Measurements from ENCODE around the gene CCM2.

The CCM2 gene

DNA sequence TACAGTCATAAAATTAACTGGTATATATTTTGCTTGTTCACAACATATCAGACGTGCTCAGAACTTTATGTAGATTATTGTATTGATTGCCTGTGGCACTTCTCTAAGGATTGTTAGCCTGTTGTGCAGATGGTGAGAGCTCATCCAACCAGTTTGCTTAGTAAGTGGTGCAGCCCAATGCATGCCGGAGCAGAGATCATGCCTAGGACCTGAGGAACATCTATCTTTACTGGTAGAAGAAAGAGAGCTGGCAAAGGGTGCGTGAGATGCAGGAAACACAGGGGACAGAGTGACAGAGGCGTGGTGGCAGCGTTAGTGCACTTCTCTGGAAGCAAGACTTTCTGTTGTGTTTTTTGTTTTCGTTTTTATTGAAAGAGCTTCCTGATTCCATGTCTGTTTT lies 35.9 kb downstream of the CCM2 start:
- peak in 1 of 5 donors; percentile 34 for DNase-seq

DNA sequence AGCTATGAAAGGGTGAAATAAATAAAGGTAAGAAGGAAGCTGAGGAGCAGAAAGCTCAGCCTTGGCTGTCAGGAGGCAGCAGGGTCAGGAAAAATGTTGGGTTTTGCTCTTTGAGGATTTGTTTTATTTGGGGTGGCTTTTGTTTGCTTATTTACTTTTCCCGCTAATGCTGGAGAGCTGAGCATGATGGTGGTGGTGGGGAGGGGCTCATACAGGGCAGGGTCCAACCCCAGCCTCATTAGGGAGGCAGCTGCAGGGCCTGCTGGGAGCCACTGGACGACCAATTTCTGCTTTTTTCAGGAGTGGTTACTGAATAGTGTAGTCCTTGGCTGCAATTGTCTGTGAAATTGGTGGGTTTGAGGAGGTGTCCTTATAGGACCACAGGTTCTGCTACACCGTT lies 36.3 kb downstream of the CCM2 start:
- DNase-seq = no peak

DNA sequence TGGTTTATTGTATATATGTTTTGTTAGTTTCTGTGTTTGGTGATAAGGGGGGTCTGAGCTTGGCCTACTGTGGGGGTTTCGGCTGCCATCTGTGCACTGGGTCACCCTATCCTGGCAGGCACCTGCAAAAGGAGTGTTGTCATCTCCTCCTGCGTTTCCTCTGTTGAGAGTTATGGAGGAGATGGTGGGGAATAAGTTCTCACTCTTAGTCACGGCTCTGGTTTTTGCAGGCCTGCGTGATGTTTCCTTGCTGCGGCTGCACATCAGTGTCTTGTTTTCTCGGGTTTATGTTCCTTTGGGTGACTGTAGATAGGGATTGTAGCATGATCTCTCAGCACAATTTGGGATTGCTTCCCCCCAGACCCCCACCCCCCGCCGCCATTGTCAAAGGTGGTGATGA lies 36.8 kb downstream of the CCM2 start:
- DNase-seq = peak in 1 of 5 donors; percentile 39

DNA sequence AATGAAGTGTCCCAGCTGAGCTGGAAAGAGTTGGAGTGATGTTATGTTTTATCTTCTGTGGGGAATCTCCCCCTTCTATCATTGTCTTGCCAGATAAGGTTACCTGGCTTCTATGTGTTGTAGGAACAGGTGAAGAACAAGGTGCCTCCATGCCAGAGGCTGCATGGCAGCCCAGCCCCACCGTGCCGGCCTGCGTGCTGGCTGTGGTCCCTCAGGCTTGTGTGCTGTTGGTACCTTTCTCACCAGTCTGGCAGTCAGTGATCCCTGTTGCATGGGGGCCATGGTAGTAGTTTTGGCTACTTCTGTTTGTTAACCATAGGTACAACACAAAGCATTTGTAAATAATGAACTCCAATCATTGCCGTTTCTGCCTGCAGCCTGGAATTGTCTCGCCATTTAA lies 37.9 kb downstream of the CCM2 start:
- no peak for DNase-seq

DNA sequence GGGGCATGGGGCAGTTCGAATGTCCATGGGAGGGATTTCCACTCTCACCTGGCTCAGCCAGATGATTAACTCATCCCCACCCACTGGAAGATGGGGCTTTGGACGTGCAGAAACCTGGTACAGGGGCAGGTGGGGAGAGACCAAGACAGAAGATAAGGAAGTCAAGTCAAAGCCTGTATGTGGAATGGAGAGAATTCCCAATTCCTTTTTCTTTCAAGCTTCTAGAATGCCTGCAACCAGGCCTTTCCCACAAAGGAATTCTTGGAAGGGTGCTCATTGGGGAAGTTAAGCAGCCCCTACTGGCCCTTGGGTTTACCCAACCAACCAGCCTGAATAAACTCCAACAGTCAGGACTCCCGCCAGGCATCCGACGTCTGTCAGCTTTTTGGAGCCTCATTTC lies 39.1 kb downstream of the CCM2 start:
- no peak for DNase-seq

DNA sequence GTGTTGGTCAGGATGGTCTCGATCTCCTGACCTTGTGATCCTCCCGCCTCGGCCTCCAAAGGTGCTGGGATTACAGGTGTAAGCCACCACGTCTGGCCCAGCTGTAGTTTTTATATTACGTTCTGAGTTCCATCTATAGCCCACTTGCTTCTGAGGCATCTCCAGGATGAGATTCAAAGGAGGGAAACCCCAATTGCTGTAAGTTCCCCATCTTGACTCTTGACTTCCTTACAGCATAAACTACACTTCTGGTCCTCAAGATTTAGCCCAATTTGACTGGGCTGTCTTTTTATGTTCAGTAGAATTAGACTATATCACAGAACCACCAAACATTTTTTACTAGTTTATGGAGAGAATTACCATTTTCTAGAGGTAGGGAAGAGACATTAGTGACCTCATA lies 44.3 kb downstream of the CCM2 start:
- no peak for DNase-seq

DNA sequence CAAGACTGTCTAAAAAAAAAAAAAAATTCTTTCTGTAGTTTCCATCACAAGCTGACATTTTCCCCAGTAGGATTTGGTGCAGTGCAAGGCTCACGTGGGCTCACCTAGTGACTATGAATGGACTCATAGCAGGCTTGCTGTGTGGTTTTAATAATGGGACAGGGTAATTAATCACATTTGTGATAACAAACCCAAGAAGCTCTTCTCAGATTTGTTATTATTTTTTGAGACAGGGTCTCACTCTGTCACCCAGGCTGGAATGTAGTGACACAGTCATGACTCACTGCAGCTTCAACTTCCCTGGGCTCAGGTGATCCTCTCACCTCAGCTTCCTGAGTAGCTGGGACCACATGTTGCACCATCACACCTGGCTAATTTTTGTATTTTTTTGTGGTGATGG lies 48.7 kb downstream of the CCM2 start:
- no peak for DNase-seq

DNA sequence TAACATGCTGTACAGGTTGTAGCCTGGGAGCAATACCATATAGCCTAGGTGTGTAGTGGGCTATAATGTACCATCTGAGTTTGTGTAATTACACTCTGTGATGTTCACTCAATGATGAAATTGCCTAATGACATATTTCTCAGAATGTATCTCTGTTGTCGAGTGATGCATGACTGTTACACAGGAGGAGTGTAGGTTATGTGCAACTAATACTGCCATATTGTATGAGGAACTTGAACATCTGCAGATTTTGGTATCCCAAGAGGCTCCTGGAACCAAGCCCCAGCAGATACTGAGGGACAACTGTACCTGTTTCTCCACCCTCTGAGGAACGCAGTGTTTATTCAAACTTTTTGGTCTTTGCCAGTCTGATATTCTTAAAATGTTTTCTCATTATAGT lies 50.2 kb downstream of the CCM2 start:
- no peak for DNase-seq

DNA sequence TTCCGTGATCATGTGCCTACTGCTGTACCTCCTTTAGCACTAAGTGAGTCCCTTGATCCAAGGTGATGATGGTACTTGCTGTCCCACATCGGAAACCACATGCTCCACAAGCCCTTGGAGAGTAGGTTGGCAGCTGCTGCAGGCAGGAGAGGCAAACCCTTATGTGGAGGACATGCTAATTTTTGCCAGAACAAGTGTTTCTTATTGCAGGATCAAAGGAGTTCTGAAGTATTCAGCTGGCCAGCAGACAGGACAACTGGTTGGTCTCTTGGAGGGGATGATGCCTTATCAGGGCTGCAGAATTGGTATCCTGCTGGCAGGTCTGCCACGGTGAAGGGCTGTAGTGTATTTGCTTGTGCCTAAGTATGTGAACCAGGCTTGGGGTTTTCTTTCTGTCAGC lies 52.0 kb downstream of the CCM2 start:
- no peak for DNase-seq

DNA sequence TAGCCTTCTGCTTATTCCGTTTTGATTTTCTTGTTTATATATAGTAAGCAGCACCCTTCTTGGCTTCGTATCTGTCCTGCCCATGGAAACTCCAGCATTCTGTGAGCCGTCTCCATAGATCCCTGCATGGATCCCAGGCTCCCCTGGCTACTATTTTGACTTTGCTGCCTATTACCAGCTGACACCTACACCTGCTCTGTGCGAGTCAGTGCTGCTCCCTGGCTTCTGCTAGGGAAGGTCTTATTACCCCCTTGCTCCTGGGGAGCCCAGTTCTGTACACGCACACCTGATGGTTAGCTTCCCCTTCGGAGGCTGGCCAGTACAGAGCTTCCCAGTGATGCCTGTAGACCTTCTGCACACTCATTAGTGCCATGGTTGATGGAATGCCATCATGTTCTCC lies 53.4 kb downstream of the CCM2 start:
- no peak for DNase-seq

DNA sequence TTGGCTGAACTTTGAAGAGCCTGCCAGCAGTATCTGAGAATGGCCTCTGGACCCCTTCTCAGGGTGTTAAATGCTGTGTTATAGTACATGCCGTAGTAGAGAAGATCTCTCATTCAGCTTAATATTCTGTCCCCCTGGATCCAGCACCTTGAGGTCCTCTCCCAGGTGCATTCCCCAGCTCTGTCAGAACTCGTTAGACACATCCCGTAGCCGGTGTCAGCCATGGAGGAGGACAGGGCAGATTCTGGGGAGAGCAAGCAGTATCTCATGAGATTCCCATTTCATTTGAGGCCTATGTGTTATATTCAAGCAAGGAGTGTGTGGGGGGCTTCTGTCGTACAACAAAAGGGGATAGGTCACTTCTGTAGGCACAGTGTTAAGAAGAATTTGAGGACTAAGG lies 53.9 kb downstream of the CCM2 start:
- no peak for DNase-seq

DNA sequence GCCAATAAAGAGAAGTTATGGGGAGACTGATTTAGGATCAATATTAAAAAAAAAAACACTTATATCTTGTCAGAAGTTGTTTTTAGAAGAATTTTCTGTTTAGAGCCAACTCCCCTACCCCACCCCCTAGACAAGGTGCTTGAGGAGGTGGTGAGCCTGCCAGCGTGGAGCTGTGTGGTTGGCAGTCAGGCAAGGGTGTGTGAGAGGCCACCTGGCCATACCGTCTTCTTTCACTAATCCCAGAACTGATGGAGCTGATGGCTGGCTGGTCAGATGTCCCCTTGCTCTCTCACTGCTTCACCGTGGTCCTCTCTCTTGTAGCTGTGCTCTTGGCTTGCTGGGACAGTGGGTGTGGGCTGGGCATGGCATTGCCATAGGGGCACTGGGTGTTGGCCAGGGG lies 54.4 kb downstream of the CCM2 start:
- DNase-seq = no peak

DNA sequence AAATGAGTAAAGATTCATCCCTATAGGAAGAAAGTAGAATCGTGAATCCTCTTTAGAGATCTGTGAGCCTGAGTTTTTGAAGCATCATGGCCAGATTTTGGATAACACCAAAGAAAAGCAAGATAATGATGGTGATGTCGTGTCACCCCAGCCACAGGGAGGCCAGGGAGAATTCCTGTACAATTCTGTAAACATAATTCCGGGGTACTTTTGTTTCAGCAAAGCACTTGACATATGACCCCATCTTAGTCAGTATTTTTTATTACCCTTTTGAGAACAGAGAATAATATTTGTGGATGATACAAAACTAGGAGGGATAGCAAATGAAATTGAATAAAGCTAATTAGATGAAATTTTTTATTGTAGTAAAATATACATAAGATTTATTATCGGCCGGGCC lies 55.0 kb downstream of the CCM2 start:
- DNase-seq = no peak

DNA sequence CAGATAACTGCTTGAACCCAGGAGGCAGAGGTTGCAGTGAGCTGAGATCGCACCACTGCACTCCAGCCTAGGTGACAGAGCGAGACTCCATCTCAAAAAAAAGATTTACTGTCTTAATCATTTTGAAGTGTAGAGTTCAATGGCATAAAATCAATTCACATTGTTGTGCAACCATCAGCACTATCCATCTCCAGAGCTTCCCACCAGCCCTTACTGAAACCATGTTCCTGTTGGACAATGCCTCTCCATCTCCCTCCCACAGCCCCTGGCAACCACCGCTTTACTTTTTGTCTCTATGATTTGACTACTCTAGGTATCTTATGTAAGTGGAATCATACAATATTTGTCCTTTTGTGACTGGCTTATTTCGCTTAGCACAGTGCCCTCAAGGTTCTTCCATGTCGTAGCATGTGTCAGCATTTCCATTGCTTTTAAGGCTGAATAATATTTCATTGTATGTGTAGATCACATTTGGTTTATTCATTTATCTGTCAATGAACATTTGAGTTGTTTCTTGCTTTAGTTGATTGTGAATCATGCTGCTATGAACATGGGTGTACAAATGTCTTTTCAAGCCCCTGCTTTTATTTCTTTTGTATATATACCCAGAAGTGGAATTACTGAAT lies 55.7 kb downstream of the CCM2 start:
- no peak for DNase-seq

DNA sequence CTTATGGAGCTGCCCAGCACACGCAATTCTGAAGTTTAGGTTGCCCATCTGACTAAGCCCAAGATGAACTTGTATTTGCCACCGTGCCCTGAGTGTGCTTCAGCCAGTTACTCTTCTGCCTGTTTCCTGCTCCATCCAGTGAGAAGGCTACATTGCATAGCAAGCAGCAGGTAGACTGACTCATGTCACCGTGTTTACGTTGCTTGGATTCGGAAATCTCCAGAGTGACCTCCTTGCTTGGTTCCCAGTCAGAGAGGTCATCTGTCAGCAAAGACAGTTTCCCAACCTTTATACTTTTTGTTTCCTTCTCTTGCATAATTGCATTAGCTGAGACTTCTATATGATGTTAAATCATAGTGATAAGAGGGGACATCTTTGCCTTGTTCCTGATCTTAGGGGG lies 57.9 kb downstream of the CCM2 start:
- no peak for DNase-seq

DNA sequence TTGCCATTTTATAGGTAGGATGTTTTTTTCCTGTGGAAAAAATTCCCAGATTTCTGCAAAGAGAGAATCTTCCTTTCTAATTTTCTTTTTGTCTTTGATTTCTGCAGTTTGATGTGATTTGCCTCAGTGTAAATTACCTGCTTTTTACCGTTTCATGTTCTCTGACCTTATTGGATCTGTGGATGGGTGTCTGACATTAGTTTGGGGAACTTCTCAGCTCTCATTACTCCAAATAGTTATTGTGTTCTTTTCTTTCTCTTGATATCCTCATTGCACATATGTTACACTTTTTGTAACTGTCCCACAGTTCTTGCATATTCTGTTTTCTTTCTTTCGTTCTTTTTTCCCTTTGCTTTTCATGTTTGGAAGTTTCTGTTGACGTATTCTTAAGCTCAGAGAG lies 60.3 kb downstream of the CCM2 start:
- no peak for DNase-seq

DNA sequence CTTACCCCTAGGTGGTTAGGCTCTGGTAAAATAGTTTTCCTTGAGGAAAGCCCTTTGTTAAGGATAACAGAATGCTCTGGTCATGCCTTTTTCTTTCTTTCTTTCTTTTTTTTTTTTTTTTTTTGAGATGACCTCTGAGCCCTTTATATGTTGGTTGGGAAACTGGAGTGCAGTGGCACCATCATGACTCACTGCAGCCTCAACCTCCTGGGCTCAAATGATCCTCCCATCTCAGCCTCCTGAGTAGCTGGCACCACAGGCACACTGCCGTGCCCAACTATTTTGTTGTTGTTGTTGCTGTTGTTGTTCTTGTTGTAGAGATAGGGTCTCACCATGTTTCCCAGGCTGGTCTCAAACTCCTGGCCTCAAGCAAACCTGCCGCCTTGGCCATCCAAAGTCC lies 61.4 kb downstream of the CCM2 start:
- no peak for DNase-seq

DNA sequence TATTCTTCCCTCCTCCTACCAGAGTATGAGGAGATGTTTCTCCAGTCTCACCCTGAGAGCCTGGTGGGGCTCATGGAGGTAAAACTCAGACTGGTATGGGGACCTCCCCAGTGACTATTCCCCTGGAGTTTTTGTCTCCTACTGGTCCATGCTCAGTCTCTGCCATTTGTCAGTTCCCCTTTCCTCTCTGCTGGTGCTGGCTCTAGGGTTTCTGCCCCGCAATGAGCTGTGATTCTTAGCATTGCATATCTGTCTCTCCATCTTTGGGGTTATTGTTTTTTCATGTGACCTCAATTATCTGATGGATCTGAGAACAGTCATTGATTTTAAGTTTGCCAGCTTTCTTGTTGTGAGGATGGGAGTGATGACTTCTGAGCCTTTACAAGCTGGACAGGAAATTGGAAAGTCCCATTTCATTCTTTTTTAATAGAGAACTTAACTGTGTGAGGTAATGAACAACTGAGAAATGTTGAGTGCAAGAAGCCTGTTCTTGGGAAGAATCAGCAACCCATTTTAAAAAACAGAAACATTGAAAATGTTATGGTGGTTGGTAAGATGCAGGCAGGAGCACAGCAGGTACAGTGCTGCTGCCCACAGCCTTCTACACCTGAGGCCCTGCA lies 61.9 kb downstream of the CCM2 start:
- DNase-seq = no peak

DNA sequence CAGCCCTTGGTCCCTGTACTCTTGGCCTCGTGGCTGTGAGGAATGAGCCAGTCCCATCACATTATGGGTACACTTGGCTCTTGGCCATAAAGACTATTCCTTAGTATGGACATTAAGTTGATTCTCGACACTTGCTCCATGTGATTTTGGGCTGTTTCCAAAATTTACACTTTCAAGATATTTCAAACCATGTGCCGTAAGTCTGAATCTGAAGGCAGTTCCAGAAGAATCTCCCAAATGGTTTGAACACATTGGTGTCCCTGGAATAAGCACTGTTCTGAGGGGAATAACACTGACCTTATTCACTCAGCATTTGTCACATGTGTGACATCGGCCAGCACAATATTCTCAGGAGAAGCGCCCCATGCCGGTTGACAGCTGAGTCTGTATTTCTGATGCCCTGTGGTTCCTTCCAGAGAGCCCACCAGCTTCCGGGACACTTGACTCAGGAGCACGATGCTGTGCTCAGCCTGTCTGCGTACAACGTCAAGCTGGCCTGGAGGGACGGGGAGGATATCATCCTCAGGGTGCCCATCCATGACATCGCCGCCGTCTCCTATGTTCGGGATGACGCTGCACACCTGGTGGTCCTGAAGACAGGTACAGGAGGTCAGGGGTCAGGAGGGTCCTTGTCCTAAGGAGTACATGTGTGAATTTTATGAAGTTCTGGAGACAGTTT lies 64.2 kb downstream of the CCM2 start:
- DNase-seq = no peak

DNA sequence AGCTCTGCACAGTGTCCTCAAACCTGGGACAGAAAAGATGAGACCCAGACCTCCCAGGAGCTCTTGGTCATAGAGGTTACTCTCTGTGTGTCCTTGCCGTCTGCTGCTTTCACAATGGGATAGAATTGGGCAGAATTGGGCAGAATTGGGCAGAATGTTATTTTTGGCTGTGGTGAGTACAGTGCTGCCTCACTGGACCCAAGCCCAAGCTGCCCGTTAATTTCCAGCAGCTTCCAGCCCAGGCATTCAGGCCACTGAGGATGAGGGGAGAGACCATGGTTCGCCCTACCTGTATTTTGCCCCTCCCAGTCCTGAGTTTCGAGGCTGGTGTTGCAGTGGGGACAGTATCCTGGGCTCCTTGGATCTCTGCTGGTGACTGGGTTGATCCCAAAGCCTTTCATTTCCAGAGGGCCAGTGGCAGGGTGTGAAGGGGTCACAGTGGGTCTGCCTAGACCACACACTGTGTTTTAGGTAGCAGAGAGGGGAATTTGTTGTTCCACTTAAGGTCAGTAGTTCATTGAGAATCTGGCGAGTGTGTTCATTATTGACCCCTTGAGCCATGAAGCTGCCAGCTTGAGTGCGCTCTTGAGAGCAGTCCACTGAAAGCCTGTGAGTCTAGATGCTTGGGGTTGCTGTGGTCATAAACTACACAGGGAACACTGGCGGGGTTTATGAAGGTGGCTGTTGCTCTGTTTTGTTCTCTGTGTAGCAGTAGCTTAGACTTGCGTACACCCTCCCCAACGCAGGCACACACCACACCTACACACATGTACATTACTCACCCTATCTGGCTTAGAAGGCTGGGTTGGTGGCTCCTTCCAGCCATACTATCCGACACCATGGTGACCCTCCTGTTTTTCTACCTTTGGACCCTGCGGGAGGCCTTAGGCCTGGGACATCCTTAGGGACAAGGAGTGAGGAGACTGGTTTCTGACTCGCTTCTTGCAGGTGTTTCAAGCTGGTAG lies 65.3 kb downstream of the CCM2 start:
- DNase-seq = no peak

DNA sequence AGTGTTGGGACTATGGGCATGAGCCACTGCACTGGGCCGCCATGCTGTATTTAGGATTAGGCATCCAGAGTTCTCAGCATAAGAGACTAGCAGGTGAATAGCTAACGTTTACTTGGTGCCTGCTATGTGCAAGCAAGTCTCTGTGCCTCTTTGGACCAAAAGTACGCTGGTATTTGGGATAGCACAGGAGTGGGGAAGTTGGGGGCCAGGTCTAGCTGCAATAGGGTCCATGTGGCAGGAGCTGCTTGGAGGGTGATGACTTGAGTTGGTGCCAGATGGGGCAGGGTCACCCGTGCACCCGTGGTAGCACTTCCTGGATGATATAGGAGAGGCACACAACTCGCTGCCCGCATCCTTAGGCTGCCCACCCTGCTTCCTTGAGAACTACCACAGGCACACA lies 66.4 kb downstream of the CCM2 start:
- DNase-seq = no peak

DNA sequence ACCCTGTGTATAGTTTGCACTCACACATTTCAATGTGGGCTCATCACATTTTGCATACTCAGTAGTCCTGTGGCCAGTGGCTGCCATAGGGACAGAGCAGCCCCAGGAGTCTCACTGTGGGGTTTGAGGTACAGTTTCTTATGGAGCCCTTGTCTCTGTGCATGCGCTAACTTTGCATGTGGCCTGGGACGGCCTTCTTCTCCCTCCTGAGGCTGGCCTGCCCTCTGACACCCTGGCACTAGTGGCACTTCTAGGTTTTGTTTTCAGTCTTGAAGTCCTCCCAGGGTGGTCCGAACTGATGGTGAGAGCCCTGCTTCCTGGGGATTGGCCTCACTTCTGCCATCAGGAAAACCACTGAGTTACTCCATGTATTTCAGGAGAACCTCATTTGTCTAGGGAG lies 67.6 kb downstream of the CCM2 start:
- no peak for DNase-seq

DNA sequence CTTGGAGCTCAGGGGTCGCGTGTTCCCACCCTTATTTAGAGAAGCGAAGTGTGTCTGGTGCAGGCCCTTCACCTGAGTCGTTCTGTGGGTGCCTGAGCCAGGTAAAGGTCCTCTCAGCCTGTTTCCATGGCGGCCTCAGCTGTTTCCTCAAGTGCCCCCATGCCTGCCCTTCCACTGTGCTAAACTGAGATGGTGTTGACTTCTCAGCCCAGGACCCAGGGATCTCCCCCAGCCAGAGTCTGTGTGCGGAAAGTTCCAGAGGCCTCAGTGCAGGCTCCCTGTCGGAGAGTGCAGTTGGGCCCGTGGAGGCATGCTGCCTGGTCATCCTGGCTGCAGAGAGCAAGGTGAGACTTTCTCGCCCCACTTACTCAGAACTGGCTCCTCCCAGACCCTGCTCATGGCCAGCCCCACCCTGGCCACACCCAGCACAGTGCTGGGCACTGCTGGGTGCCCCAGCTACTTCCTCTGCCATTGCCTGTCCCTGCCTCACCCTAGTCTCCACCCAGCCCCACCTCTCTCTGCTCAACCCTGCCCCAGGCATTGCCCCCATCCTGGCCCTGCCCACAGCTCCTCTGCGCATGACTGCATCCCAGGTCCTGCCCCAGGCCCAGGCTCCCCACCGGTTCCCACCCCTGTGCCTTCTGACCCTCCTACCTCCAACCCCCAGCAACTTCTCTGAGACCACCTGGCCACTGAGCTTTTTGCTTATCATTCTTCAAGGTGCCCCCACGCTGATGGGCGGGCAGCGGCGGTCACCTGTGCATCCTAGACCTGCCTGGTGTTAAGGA lies 68.4 kb downstream of the CCM2 start:
- no peak for DNase-seq

Measured in T-helper 1 cell (primary cell).